ENCODE data around the gene MTFMT.

Gene MTFMT

DNA sequence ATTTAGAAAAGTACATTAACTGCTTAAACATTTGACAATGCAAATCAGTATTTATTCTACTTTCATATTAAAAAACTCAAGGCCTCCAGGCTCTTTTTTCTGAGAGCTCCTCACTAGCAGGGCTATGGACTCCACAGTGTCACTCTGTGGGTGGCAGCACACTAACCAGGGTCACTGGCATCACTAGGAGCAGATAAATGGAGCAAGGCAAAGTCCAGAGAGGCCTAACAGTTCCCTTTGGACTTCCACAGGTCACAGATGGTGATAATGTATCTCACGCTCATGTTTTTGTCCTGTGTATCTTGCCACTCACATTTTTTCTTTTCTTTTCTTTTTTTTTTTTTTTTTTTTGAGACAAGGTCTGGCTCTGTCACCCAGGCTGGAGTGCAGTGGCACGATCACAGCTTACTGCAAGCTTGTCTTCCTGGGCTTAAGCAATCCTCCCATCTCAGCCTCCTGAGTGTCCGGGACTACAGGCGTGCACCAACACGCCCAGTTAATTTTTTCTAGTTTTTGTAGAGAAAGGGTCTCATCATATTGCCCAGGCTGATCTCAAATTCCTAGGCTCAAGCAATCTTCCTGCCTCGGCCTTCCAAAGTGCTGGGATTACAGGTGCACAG is 47.5 kb downstream of the MTFMT start:
- no peak for DNase-seq

DNA sequence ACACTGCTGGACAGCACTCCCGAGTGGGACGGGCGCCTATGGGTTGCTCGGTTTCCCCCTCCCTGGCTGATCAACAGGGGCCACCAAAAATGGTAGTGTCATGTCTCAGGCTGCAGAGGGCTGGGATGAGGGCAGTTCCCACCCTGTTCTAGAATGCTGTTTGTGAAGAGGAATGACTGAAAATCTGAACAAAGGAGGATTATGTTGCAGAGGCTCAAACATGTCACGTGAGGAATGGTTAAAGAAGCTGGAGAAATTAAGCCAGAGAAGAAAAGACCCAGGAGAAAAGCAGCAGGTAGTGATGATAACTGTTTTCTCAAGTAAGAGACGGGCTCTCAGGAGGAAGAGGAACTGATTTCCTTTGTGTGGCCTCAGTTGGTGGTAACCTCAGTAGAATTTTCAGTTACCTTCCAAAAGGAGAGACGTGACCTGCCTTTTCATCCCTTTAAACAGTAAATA is 50.2 kb downstream of the MTFMT start:
- no peak for DNase-seq

DNA sequence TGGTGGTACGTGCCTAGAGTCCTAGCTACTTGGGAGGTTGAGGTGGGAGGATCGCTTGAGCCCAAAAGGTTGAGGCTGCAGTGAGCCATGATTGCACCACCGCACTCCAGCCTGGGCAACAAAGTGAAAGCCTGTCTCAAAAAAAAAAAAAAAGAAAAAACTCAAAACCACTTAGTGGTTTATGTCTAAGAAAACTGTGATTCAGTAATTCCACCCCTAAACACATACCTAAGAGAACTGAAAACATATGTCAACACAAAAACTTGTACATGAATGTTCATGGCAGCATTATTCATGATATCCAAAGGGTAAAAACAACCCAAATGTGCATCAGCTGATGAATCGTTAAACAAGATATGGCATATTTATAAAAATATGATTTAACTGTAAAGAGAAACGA is 54.0 kb downstream of the MTFMT start:
- no peak for DNase-seq

DNA sequence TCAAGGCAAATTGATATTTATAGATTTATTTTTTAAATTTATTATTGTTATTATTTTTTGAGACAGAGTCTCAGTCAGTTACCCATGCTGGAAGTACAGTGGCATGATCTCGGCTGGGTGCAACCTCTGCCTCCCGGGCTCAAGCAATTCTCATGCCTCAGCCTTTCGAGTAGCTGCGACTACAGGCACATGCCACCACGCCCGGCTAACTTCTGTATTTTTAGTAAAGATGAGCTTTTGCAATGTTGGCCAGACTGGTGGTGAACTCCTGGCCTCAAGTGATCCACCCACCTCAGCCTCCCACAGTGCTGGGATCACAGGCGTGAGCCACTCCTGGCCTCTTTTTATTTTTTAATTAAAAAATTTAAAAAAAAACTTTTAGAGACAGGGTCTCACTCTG is 58.7 kb downstream of the MTFMT start:
- DNase-seq = no peak

DNA sequence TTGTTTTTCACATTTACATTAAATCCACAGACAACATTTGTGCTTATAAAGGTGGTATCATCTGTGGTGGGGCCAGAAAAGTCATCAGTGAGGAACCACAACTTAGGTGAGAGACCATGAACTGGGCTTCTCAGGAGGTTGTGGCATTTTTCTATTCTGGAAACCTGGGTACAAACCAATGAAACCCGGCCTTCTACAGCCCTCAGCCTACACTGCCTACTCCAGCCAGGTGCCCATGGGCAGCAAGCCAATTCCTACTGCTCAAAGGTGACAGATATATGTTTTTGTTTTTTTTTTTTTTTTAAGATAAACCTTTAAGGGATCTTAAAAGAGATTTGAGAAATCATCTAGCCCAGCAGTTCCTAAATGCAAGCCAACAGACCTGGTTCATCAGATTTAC is 60.0 kb downstream of the MTFMT start:
- no peak for DNase-seq

DNA sequence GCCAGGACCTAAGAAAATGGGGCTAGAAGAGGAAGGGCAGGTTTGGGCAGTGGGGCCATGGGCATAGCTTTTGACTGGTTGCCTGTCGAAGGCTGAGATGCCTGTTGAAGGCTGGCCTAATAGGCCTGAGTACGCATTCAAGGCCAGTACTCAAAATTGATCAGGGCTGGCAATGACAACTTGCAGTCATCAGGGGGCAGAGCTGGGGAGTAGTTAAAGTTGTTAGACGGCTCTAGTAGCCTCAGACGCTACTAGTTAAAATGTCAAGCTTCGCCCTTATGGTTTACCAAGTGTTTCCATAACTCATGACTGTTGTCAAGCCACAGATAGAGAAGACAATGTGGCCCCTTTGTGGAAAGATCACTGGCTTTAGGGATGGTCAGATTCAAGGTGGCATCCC is 68.4 kb downstream of the MTFMT start:
- DNase-seq = no peak

DNA sequence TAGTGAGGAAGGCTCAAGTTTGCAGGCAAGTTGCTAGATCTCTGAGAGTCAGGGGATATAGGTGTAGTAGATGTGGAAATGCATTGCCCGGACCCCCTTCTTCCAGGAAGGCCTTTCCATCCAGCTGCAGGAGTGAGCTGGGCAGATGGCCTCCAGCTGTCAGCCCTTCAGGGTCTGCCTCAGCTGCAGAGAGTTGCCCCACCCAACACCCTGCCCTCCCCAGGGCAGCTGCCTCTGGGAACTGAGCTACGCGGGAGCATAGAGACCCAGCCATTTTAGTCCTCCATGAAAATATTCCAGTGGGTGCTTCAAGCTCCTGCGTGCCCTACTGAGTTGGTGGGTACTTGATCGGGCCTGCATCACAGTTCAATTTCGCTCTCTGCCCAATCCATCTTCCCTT is 69.3 kb downstream of the MTFMT start:
- no peak for DNase-seq

DNA sequence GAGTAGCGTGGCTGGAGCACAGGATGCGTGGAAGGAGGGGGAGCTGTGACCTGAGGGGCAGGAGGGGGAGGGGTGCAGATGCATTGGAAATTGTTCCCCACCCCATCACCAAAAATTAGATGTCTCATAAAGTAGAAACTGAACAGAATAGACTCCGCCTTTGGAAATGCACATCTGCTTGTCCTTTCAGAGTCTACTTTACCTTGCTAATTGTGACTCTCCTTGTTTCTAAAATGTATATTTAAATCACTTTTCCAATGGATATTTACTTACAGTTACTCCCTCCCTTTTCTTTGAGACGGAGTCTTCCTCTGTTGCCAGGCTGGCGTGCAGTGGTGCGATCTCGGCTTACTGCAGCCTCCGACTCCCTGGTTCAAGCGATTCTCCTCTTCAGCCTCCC is 70.3 kb downstream of the MTFMT start:
- DNase-seq = no peak

DNA sequence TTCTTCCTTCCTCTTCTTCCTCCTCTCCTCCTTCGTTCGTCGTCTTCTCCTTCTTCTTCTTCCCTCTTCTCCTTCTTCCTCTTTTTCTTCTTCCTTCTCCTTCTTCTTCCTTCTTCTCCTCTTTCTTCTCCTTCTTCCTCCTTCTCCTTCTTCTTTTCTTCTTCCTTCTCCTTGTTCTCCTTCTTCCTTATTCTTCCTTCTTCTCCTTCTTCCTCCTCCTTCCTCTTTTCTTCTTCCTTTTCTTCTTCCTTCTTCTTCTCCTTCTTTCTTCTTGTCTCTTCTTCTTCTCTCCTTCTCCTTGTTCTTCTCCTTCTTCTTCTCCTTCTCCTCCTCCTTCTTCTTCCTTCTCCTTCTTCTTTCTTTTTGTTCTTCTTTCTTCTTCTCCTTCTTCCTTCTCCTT is 75.0 kb downstream of the MTFMT start:
- DNase-seq = no peak

DNA sequence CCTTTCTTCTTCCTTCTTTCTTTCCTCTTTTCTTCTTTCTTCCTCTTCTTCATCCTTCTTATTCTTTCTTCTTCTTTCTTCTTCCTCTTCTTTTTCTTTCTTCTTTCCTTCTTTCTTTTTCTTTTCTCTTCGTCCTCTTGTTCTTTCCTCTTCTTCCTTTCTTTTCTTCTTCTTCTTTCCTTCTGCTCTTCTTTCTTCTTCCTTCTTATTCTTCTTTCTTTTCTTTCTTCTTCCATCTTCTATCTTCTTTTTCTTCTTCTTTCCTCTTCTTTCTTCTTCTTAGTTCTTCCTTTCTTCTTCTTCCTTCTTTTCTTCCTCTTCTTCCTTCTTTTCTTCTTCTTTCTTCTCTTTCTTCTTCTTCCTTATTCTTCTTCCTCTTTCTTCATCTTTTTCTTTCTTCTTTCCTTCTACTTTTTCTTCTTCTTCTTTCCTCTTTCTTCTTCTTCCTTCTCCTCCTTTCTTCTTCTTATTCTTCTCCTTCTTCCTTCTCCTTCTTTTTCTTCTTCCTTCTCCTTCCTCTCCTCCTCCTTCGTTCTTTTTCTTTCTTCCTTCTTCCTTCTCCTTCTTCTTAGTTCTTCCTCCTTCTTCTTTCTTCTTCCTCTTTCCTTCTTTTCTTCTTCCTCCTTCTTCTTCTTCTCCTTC is 77.5 kb downstream of the MTFMT start:
- DNase-seq = no peak
